CD8-positive, alpha-beta memory T cell (primary cell): ENCODE measurements around the gene INPP5K. TPM values are rescaled to one million over a fixed set of nuclear protein-coding genes. Genes with fewer than 3 reads are reported as not detected.

ENCODE experiments used
- CTCF ChIA-PET: fragments of 350-600 bp; sonication (Branson Sonifier 250); formaldehyde crosslinking; loops from one replicate; lab custom pipeline; 2021; ENCODE audit warnings: antibody characterized with exemption; lab: Charles Lee
- POLR2A ChIA-PET: fragments of 350-600 bp; sonication (Branson Sonifier 250); formaldehyde crosslinking; loops from one replicate; lab custom pipeline; 2021; ENCODE audit warnings: antibody characterized with exemption; lab: Charles Lee
- DNase-seq, 5 donors: peaks; one replicate each; pipeline versions ENCODE4 v3.0.0 to v3.0.0-alpha.2; 2020 to 2022; ENCODE audit warnings: mixed read lengths in 1 of 5
- H3K27ac ChIP-seq: one replicate; pipeline ENCODE4 v1.7.0; 2013; ENCODE audit warnings: low read depth, mild to moderate bottlenecking, low read length, moderate library complexity
- H3K27me3 ChIP-seq: 2 replicates; pipeline ENCODE4 v1.7.0; 2013; ENCODE audit warnings: low read length, mild to moderate bottlenecking; ENCODE audit not compliant: insufficient read depth, poor library complexity, severe bottlenecking
- H3K36me3 ChIP-seq: 2 replicates; pipeline ENCODE4 v1.7.0; 2013; ENCODE audit warnings: mild to moderate bottlenecking, low read length, moderate library complexity; ENCODE audit not compliant: insufficient read depth
- H3K4me1 ChIP-seq: 2 replicates; pipeline ENCODE4 v1.7.0; 2013; ENCODE audit warnings: mild to moderate bottlenecking, low read length, moderate library complexity; ENCODE audit not compliant: insufficient read depth
- H3K4me3 ChIP-seq: 2 replicates; pipeline ENCODE4 v1.7.0; 2013; ENCODE audit warnings: mild to moderate bottlenecking, low read length
- H3K9me3 ChIP-seq: 2 replicates; pipeline ENCODE4 v1.7.0; 2013; ENCODE audit warnings: mild to moderate bottlenecking, low read length
- H3K27ac Mint-ChIP-seq, 8 donors: one replicate each; pipeline ENCODE4 v1.8.0; 2020 to 2021; ENCODE audit warnings: mixed read lengths in 8 of 8, mild to moderate bottlenecking in 6 of 8, inconsistent platforms in 3 of 8, moderate library complexity in 3 of 8
- H3K27me3 Mint-ChIP-seq, 2 donors: one replicate each; pipeline ENCODE4 v1.8.0; 2020 to 2021; ENCODE audit warnings: mixed read lengths in 2 of 2, mild to moderate bottlenecking in 1 of 2, moderate library complexity in 1 of 2
- H3K36me3 Mint-ChIP-seq, 3 donors: one replicate each; pipeline ENCODE4 v1.8.0; 2020 to 2021; ENCODE audit warnings: mixed read lengths in 3 of 3, inconsistent platforms in 1 of 3, mild to moderate bottlenecking in 1 of 3
- H3K4me1 Mint-ChIP-seq, 3 donors: one replicate each; pipeline ENCODE4 v1.8.0; 2020 to 2021; ENCODE audit warnings: mixed read lengths in 3 of 3, inconsistent platforms in 1 of 3, mild to moderate bottlenecking in 1 of 3
- H3K4me3 Mint-ChIP-seq, 7 donors: one replicate each; pipeline ENCODE4 v1.8.0; 2020 to 2021; ENCODE audit warnings: mixed read lengths in 7 of 7, mild to moderate bottlenecking in 6 of 7, moderate library complexity in 4 of 7, inconsistent platforms in 2 of 7
- H3K9me3 Mint-ChIP-seq, 5 donors: one replicate each; pipeline ENCODE4 v1.8.0; 2020 to 2022; ENCODE audit warnings: mixed read lengths in 5 of 5, mild to moderate bottlenecking in 3 of 5, moderate library complexity in 2 of 5, inconsistent platforms in 1 of 5
- polyA plus RNA-seq: library from polyadenylated mRNA; unstranded; fragments of 300-500 nt; fragmentation: Illumina TruSeq; gene quantifications from one replicate; pipeline ENCODE4 v1.2.3, GENCODE V29; 2021
- total RNA-seq, 2 experiments: library from RNA; stranded (reverse); gene quantifications; one replicate each; pipeline ENCODE4 v1.2.3, GENCODE V29; 2021

The INPP5K gene
- total and polyA plus RNA-seq, 3 experiments from 2014 or later, result 29.5 to 80.2 (median 31.9) TPM

GRCh38 chr17:1554751-1555540 lies 38.5 kb upstream of the INPP5K start:
- Mint-ChIP-seq H3K27ac (peak overlapping the region in 1 of 8 donors; percentile 65), H3K4me1 (peaks cover 16 to 39% (median 16%) of the 10 kb centered on the region in 3 donors), H3K27me3 (peaks cover 0 to 2% of the 10 kb centered on the region in 2 donors), H3K4me3 (peak overlapping the region in 1 of 7 donors; percentile 27), H3K36me3 (peaks cover 7 to 68% (median 15%) of the 10 kb centered on the region in 3 donors), H3K9me3 (no peaks in the 10 kb centered on the region)
- H3K4me3 ChIP-seq, result no peak overlapping the region
- ChIA-PET POLR2A (no interaction called here), CTCF (no interaction called here)
- no peak overlapping the region for H3K27ac ChIP-seq
- no peaks in the 10 kb centered on the region for H3K27me3 ChIP-seq
- H3K36me3 ChIP-seq, result peaks cover 15% of the 10 kb centered on the region
- H3K9me3 ChIP-seq, result no peaks in the 10 kb centered on the region
- no peak for DNase-seq
- H3K4me1 ChIP-seq, result no peaks in the 10 kb centered on the region

- H3K27ac ChIP-seq, result no peak overlapping the region
- Mint-ChIP-seq H3K9me3 (no peaks in the 10 kb centered on the region), H3K36me3 (peaks cover 7 to 77% (median 15%) of the 10 kb centered on the region in 3 donors), H3K4me3 (no peak overlapping the region), H3K27me3 (peaks cover 0 to 2% of the 10 kb centered on the region in 2 donors), H3K27ac (peak overlapping the region in 1 of 8 donors; percentile 47), H3K4me1 (peaks cover 8 to 26% (median 10%) of the 10 kb centered on the region in 3 donors)
- H3K27me3 ChIP-seq, result no peaks in the 10 kb centered on the region
- H3K9me3 ChIP-seq, result no peaks in the 10 kb centered on the region
- ChIA-PET CTCF (no interaction called here), POLR2A (interaction anchor here (0.7 kb wide), 1 partner anchor 178 kb away, joined by 9 read pairs; no protein-coding TSS in a partner anchor)
- no peaks in the 10 kb centered on the region for H3K4me1 ChIP-seq
- peaks cover 15% of the 10 kb centered on the region for H3K36me3 ChIP-seq
- no peak overlapping the region for H3K4me3 ChIP-seq
- no peak for DNase-seq
Observed at GRCh38 chr17:1553354-1554266, 37.2 kb upstream of the INPP5K start.

GRCh38 chr17:1552932-1553331 lies 36.5 kb upstream of the INPP5K start:
- no peak overlapping the region for H3K4me3 ChIP-seq
- no peaks in the 10 kb centered on the region for H3K27me3 ChIP-seq
- H3K9me3 ChIP-seq, result no peaks in the 10 kb centered on the region
- H3K4me3 Mint-ChIP-seq, result no peak overlapping the region
- peaks cover 7 to 84% (median 15%) of the 10 kb centered on the region in 3 donors for H3K36me3 Mint-ChIP-seq
- POLR2A ChIA-PET, result no interaction called here
- H3K36me3 ChIP-seq, result peaks cover 15% of the 10 kb centered on the region
- peak overlapping the region in 1 of 8 donors; percentile 70 for H3K27ac Mint-ChIP-seq
- peaks cover 0 to 2% of the 10 kb centered on the region in 2 donors for H3K27me3 Mint-ChIP-seq
- no peaks in the 10 kb centered on the region for H3K9me3 Mint-ChIP-seq
- DNase-seq, result no peak
- peaks cover 8 to 22% (median 10%) of the 10 kb centered on the region in 3 donors for H3K4me1 Mint-ChIP-seq
- CTCF ChIA-PET, result no interaction called here
- H3K27ac ChIP-seq, result no peak overlapping the region
- no peaks in the 10 kb centered on the region for H3K4me1 ChIP-seq

- H3K4me1 ChIP-seq, result no peaks in the 10 kb centered on the region
Observed at GRCh38 chr17:1551741-1552140, 35.3 kb upstream of the INPP5K start.

GRCh38 chr17:1548032-1548431 lies 31.6 kb upstream of the INPP5K start:
- peaks cover 17% of the 10 kb centered on the region for H3K36me3 ChIP-seq

More at GRCh38 chr17:1551741-1552140, 35.3 kb upstream of the INPP5K start:
- H3K27ac ChIP-seq, result no peak overlapping the region
- Mint-ChIP-seq H3K36me3 (peaks cover 7 to 79% (median 10%) of the 10 kb centered on the region in 3 donors), H3K9me3 (no peaks in the 10 kb centered on the region), H3K27ac (no peak overlapping the region), H3K27me3 (peaks cover 0 to 2% of the 10 kb centered on the region in 2 donors), H3K4me3 (no peak overlapping the region), H3K4me1 (peaks cover 5 to 14% (median 8%) of the 10 kb centered on the region in 3 donors)
- POLR2A ChIA-PET, result no interaction called here
- no peaks in the 10 kb centered on the region for H3K27me3 ChIP-seq
- H3K4me3 ChIP-seq, result no peak overlapping the region
- CTCF ChIA-PET, result no interaction called here
- no peak for DNase-seq
- H3K9me3 ChIP-seq, result no peaks in the 10 kb centered on the region
- H3K36me3 ChIP-seq, result peaks cover 15% of the 10 kb centered on the region

GRCh38 chr17:1546292-1546922 lies 30.0 kb upstream of the INPP5K start:
- H3K4me1 ChIP-seq, result no peaks in the 10 kb centered on the region
- H3K4me3 ChIP-seq, result no peak overlapping the region
- Mint-ChIP-seq H3K9me3 (no peaks in the 10 kb centered on the region), H3K27me3 (peaks cover 0 to 2% of the 10 kb centered on the region in 2 donors), H3K4me3 (peak overlapping the region in 1 of 7 donors; percentile 6), H3K27ac (no peak overlapping the region), H3K4me1 (peaks cover 0 to 6% (median 1%) of the 10 kb centered on the region in 3 donors), H3K36me3 (peaks cover 7 to 79% (median 19%) of the 10 kb centered on the region in 3 donors)
- CTCF ChIA-PET, result interaction anchor here (0.7 kb wide), 1 partner anchor 262 kb away, joined by 3 read pairs; no protein-coding TSS in a partner anchor
- peaks cover 20% of the 10 kb centered on the region for H3K36me3 ChIP-seq
- POLR2A ChIA-PET, result no interaction called here
- H3K9me3 ChIP-seq, result no peaks in the 10 kb centered on the region
- no peaks in the 10 kb centered on the region for H3K27me3 ChIP-seq
- DNase-seq, result no peak
- no peak overlapping the region for H3K27ac ChIP-seq

More at GRCh38 chr17:1548032-1548431, 31.6 kb upstream of the INPP5K start:
- Mint-ChIP-seq H3K9me3 (no peaks in the 10 kb centered on the region), H3K27ac (peak overlapping the region in 1 of 8 donors; percentile 54), H3K4me1 (peaks cover 0 to 6% (median 1%) of the 10 kb centered on the region in 3 donors), H3K36me3 (peaks cover 7 to 77% (median 19%) of the 10 kb centered on the region in 3 donors), H3K27me3 (peaks cover 0 to 2% of the 10 kb centered on the region in 2 donors), H3K4me3 (no peak overlapping the region)
- ChIA-PET CTCF (no interaction called here), POLR2A (no interaction called here)
- Histone ChIP-seq H3K4me3 (no peak overlapping the region), H3K27me3 (no peaks in the 10 kb centered on the region), H3K9me3 (no peaks in the 10 kb centered on the region), H3K4me1 (no peaks in the 10 kb centered on the region), H3K27ac (no peak overlapping the region)
- no peak for DNase-seq

GRCh38 chr17:1545618-1546017 lies 29.2 kb upstream of the INPP5K start:
- CTCF ChIA-PET, result interaction anchor here (0.7 kb wide), 1 partner anchor 263 kb away, joined by 3 read pairs; no protein-coding TSS in a partner anchor
- H3K4me3 Mint-ChIP-seq, result no peak overlapping the region
- Histone ChIP-seq H3K27ac (no peak overlapping the region), H3K4me3 (no peak overlapping the region), H3K4me1 (no peaks in the 10 kb centered on the region), H3K27me3 (no peaks in the 10 kb centered on the region), H3K9me3 (no peaks in the 10 kb centered on the region), H3K36me3 (peaks cover 19% of the 10 kb centered on the region)
- POLR2A ChIA-PET, result no interaction called here
- peaks cover 3 to 79% (median 18%) of the 10 kb centered on the region in 3 donors for H3K36me3 Mint-ChIP-seq
- peak overlapping the region in 2 of 8 donors; percentile 33 to 57 for H3K27ac Mint-ChIP-seq
- DNase-seq, result no peak
- H3K27me3 Mint-ChIP-seq, result no peaks in the 10 kb centered on the region
- H3K4me1 Mint-ChIP-seq, result peaks cover 0 to 6% (median 1%) of the 10 kb centered on the region in 3 donors
- no peaks in the 10 kb centered on the region for H3K9me3 Mint-ChIP-seq
